Fibroblast of lung (primary cell): Measurements from ENCODE around the gene NCF4. TPM values are rescaled to one million over a fixed set of nuclear protein-coding genes. Genes with fewer than 3 reads are reported as not detected.

Experiments
- DNase-seq, 2 donors: peaks; one replicate each; pipeline versions ENCODE4 v3.0.0 to v3.0.0-alpha.2; 2010; ENCODE audit warnings: low read depth in 2 of 2
- H2AFZ ChIP-seq: 2 replicates; pipeline ENCODE4 v1.5.1; 2012; ENCODE audit warnings: low read length, control low read depth, inconsistent platforms
- H3K27ac ChIP-seq: 2 replicates; pipeline ENCODE4 v1.5.1; 2011; ENCODE audit warnings: low read length, control low read depth; ENCODE audit not compliant: insufficient read depth
- H3K27me3 ChIP-seq: 2 replicates; pipeline ENCODE4 v1.5.1; 2011; ENCODE audit warnings: mild to moderate bottlenecking, low read length; ENCODE audit not compliant: control insufficient read depth, insufficient read depth
- H3K36me3 ChIP-seq: 2 replicates; pipeline ENCODE4 v1.5.1; 2011; ENCODE audit warnings: low read length; ENCODE audit not compliant: control insufficient read depth, insufficient read depth
- H3K4me1 ChIP-seq: 2 replicates; pipeline ENCODE4 v1.5.1; 2011; ENCODE audit warnings: low read length; ENCODE audit not compliant: control insufficient read depth, insufficient read depth; ENCODE audit errors: extremely low read depth
- H3K4me2 ChIP-seq: 2 replicates; pipeline ENCODE4 v1.5.1; 2011; ENCODE audit warnings: low read length, control low read depth; ENCODE audit not compliant: insufficient read depth; ENCODE audit errors: extremely low read depth
- H3K4me3 ChIP-seq, 4 experiments: fragments of 200-600 bp in 1 of 4; sonication (generic) in 1 of 4; replicated peaks in 1 of 4; 2 replicates each; pipeline ENCODE4 v1.5.1; 2011 to 2016; ENCODE audit warnings: low read length in 4 of 4, low read depth in 3 of 4, mild to moderate bottlenecking in 3 of 4, control low read depth in 2 of 4, inconsistent platforms in 1 of 4, mixed read lengths in 1 of 4; ENCODE audit not compliant: insufficient read depth in 1 of 4; ENCODE audit errors: control extremely low read depth in 1 of 4
- H3K79me2 ChIP-seq: 2 replicates; pipeline ENCODE4 v1.5.1; 2012; ENCODE audit warnings: mild to moderate bottlenecking, low read length, inconsistent platforms; ENCODE audit not compliant: control insufficient read depth, insufficient read depth
- H3K9ac ChIP-seq: 2 replicates; pipeline ENCODE4 v1.5.1; 2011; ENCODE audit warnings: mild to moderate bottlenecking, low read length, control low read depth; ENCODE audit not compliant: insufficient read depth
- H3K9me3 ChIP-seq: 2 replicates; pipeline ENCODE4 v1.5.1; 2012; ENCODE audit warnings: low read depth, low read length; ENCODE audit not compliant: control insufficient read depth, insufficient read depth
- H4K20me1 ChIP-seq: 2 replicates; pipeline ENCODE4 v1.5.1; 2011; ENCODE audit warnings: low read length; ENCODE audit not compliant: control insufficient read depth, insufficient read depth; ENCODE audit errors: extremely low read depth
- EZH2 ChIP-seq: IDR thresholded peaks from 2 replicates; pipeline ENCODE4 v1.5.1; 2012; ENCODE audit warnings: low read length, control low read depth, mild to moderate bottlenecking; ENCODE audit errors: missing control alignments
- polyA plus RNA-seq, 2 donors: library from polyadenylated mRNA; depleted of rRNA in 1 of 2; stranded (reverse) in 1 of 2; unstranded in 1 of 2; fragments of >200 nt; gene quantifications; 2 replicates each; pipeline ENCODE4 v1.2.1, GENCODE V29; 2011 to 2012; ENCODE audit warnings: missing spikeins in 1 of 2
- total RNA-seq: library from RNA; depleted of rRNA; stranded (reverse); fragments of >200 nt; gene quantifications from 2 replicates; pipeline ENCODE4 v1.2.1, GENCODE V29; 2014
- TF ChIP-seq, protein P1 (sequence below), 2 donors: IDR thresholded peaks in 1 of 2; conservative IDR thresholded peaks in 1 of 2; 1 replicate in 1 of 2; 2 replicates in 1 of 2; pipeline ENCODE4 v1.5.1; 2011 to 2012; ENCODE audit warnings: low read length in 2 of 2, control low read depth in 1 of 2, inconsistent platforms in 1 of 2, low read depth in 1 of 2, mild to moderate bottlenecking in 1 of 2

NCF4 gene
- total and polyA plus RNA-seq, 2 donors (not counting 1 experiment from before 2014, with no cell fraction given) = not detected

DNA sequence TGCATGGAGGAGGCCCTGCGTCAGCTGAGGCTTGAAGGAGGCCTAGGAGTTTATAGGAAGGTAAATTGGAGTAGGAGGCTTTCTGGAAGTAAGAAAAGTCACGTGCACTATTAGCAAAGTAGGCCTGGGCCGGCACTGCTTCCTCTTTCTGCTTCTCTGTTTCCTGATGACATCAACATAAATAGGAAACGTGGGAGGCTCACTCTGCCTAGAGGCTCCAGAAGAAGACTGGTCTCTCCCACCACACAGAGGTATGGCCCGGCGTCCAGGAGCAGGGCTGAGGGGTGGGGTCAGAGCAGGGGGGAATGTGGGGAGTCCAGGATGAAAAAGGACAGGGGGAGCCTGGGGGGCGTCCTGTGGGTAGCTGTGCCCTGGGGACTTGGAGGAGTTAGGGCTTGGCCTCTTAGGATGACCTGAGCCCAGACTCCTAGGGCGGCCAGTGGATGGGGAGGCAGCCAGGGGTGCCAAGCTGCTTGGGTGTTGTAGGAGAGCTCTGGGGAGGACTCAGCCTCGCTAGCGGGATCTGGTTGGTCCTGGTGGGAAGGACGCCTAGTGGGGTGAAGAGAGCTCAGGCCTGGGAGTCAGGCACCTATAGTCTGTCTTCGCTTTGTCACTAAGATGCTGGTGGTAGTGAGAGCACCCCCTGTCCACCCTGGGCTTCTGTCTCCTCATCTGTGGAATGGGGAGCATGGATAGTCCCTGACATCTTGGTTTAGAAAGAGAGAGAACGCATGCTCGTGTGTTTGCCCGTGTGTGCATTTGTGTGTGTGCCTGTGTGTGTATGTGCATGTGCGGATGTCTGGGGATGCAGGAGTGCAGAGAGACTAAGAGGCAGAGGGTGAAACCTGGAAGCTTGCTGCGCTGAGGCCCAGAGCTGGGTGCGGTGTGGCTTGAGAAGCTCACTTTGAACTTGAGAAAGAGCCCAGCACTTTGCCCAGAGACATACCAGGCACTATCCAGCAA, 52.9 kb downstream of the NCF4 start, which contains the start of gene CSF2RB:
Gene CSF2RB (plus strand): TSS at position 202 of the 963 bp plus-strand sequence. CDS start 8,580 bp downstream, outside the sequence.
- DNase-seq = no peak
- no peaks in the 10 kb centered on the region for H3K4me1 ChIP-seq
- peaks cover 1% of the 10 kb centered on the region for H3K27me3 ChIP-seq
- H3K4me2 ChIP-seq = no peak within 1 kb of the TSS
- H3K27ac ChIP-seq = no peak within 1 kb of the TSS
- H3K9me3 ChIP-seq = no peaks in the 10 kb centered on the region
- H3K36me3 ChIP-seq = no peaks in the 10 kb centered on the region
- H3K4me3 ChIP-seq = no peak within 1 kb of the TSS
- TF ChIP-seq, protein P1, sequence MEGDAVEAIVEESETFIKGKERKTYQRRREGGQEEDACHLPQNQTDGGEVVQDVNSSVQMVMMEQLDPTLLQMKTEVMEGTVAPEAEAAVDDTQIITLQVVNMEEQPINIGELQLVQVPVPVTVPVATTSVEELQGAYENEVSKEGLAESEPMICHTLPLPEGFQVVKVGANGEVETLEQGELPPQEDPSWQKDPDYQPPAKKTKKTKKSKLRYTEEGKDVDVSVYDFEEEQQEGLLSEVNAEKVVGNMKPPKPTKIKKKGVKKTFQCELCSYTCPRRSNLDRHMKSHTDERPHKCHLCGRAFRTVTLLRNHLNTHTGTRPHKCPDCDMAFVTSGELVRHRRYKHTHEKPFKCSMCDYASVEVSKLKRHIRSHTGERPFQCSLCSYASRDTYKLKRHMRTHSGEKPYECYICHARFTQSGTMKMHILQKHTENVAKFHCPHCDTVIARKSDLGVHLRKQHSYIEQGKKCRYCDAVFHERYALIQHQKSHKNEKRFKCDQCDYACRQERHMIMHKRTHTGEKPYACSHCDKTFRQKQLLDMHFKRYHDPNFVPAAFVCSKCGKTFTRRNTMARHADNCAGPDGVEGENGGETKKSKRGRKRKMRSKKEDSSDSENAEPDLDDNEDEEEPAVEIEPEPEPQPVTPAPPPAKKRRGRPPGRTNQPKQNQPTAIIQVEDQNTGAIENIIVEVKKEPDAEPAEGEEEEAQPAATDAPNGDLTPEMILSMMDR (conservative IDR thresholded peaks at IDR 0.05 in 1 of 2, IDR thresholded peaks at IDR 0.05 in 1 of 2; ENCODE audit: low read depth in 1 of 2, low read length in 2 of 2) = no peak
- TF ChIP-seq EZH2 = no peak
- H4K20me1 ChIP-seq = no peaks in the 10 kb centered on the region
- H3K79me2 ChIP-seq = no peaks in the 10 kb centered on the region
- no peak within 1 kb of the TSS for H2AFZ ChIP-seq
- H3K9ac ChIP-seq = no peak within 1 kb of the TSS

DNA sequence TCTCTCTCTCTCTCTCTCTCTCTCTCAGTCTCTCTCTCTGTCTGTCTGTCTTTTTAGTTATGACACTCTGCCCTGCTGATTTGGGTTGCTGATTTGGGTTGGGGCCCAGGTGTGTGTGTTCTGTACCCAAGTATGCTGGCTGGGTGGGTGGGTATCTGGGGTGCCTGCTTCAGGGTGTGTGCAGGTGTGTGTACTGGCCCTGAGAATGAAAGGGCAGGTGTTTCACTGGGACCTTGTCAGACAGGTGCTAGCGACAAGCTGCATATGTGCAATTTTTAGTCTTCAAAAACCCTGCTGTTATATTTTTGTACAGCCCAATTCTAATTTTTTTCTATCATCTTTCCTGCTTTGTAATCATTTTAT, 53.6 kb downstream of the NCF4 start:
- H3K4me2 ChIP-seq = no peak overlapping the region
- H2AFZ ChIP-seq = no peak overlapping the region
- H3K4me1 ChIP-seq = no peaks in the 10 kb centered on the region
- H4K20me1 ChIP-seq = no peaks in the 10 kb centered on the region
- H3K36me3 ChIP-seq = no peaks in the 10 kb centered on the region
- TF ChIP-seq EZH2 = no peak
- TF ChIP-seq, protein P1 (conservative IDR thresholded peaks at IDR 0.05 in 1 of 2, IDR thresholded peaks at IDR 0.05 in 1 of 2; ENCODE audit: low read depth in 1 of 2, low read length in 2 of 2) = no peak
- H3K79me2 ChIP-seq = no peaks in the 10 kb centered on the region
- H3K4me3 ChIP-seq = no peak overlapping the region
- no peak for DNase-seq
- no peaks in the 10 kb centered on the region for H3K9me3 ChIP-seq
- H3K27me3 ChIP-seq = peaks cover 3% of the 10 kb centered on the region
- no peak overlapping the region for H3K27ac ChIP-seq
- no peak overlapping the region for H3K9ac ChIP-seq

DNA sequence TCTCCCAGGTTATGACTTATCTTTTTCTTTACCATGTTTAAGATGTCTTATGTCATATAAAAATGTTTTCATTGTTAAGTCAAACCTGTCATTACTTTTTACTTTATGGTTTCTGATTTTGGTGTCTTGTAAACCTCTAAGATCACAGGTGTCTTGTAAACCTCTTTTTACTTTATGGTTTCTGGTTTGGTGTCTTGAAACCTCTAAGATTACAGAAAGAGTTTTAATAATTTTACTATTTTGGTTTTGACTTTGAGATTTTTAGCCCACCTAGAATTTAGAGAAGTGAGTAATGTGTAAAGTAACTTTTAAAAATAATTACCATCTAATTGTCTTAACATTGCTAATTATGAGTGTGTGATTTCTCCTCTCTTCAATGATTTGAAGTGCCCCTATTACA, 55.2 kb downstream of the NCF4 start:
- Histone ChIP-seq H4K20me1 (no peaks in the 10 kb centered on the region), H3K4me1 (no peaks in the 10 kb centered on the region), H3K36me3 (no peaks in the 10 kb centered on the region), H3K27me3 (peaks cover 3% of the 10 kb centered on the region), H3K9ac (no peak overlapping the region), H3K79me2 (no peaks in the 10 kb centered on the region), H3K4me2 (no peak overlapping the region), H3K9me3 (no peaks in the 10 kb centered on the region), H3K4me3 (no peak overlapping the region), H2AFZ (no peak overlapping the region), H3K27ac (no peak overlapping the region)
- DNase-seq = no peak
- TF ChIP-seq EZH2 = no peak
- TF ChIP-seq, protein P1 (conservative IDR thresholded peaks at IDR 0.05 in 1 of 2, IDR thresholded peaks at IDR 0.05 in 1 of 2; ENCODE audit: low read depth in 1 of 2, low read length in 2 of 2) = no peak
